Activated T-helper 2 cell treated with anti-CD3 and anti-CD28 coated beads, Interferon-gamma antibody, Interleukin-2, Interleukin-4, amounts not matched to agents 10 μg/mL and 5 μg/mL and 100 μg/mL, durations not matched to agents 14 hours and 24 hours and 36 hours (primary cell): ENCODE data around the gene NEK7. TPM values are rescaled to one million over a fixed set of nuclear protein-coding genes. Genes with fewer than 3 reads are reported as not detected.

Experiments used
- DNase-seq: peaks from one replicate; pipeline ENCODE4 v3.0.0; 2021; ENCODE audit warnings: low spot score
- H3K27ac Mint-ChIP-seq: one replicate; pipeline ENCODE4 v1.8.0; 2021; ENCODE audit warnings: mixed read lengths
- H3K27me3 Mint-ChIP-seq: one replicate; pipeline ENCODE4 v1.8.0; 2021; ENCODE audit warnings: low read depth, mixed read lengths
- H3K36me3 Mint-ChIP-seq: one replicate; pipeline ENCODE4 v1.8.0; 2021; ENCODE audit warnings: low read depth, mixed read lengths
- H3K4me1 Mint-ChIP-seq: one replicate; pipeline ENCODE4 v1.8.0; 2021; ENCODE audit warnings: low read depth, mixed read lengths
- H3K4me3 Mint-ChIP-seq: one replicate; pipeline ENCODE4 v1.8.0; 2021; ENCODE audit warnings: low read depth, mild to moderate bottlenecking, moderate library complexity, mixed read lengths
- H3K9me3 Mint-ChIP-seq: one replicate; pipeline ENCODE4 v1.8.0; 2021; ENCODE audit warnings: mixed read lengths
- intact Hi-C: fragments of 100-400 bp; cut with micrococcal nuclease; formaldehyde crosslinking; loops from one replicate; pipeline ENCODE4 v1.15.1; 2023
- total RNA-seq: library from RNA; stranded (reverse); gene quantifications from 2 replicates; pipeline ENCODE4 v1.2.3, GENCODE V29; 2022

NEK7 gene
- total RNA-seq, 1 donor from 2014 or later: 105 TPM

DNA sequence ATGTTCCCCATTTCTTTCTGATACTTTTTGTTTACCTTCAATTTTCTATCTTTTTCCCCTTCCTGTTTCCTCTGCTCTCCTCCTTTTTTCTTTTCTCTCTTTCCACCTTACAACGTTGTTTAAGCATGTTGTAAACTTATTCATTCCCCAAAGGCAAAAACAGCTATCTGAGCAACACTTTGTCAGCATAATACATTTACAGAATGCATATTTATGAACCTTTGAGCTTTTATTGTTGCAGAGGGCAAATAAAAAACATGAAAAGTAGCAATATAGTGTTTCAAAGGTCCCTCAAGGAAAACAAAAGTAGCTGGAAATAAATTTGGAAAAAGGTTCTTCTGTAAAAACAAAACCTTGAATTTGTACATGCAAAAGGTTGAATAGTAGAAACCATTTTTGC lies 214.2 kb downstream of the NEK7 start:
- intact Hi-C loops: no loop called here
- H3K27ac Mint-ChIP-seq: no peak overlapping the region
- peaks cover 3% of the 10 kb centered on the region for H3K27me3 Mint-ChIP-seq
- H3K4me1 Mint-ChIP-seq: peaks cover 2% of the 10 kb centered on the region
- H3K9me3 Mint-ChIP-seq: peaks cover 33% of the 10 kb centered on the region
- no peak for DNase-seq
- peaks cover 6% of the 10 kb centered on the region for H3K36me3 Mint-ChIP-seq
- no peak overlapping the region for H3K4me3 Mint-ChIP-seq

Other genes starting within 250 kb of the NEK7 start
- gene LHX9, start 239.6 kb upstream of the NEK7 start, total RNA-seq: 0.05 TPM in 1 of 2 replicates, not detected in the other